GM23338 (cell line): Measurements from ENCODE around the gene POLE. TPM values are rescaled to one million over a fixed set of nuclear protein-coding genes. Genes with fewer than 3 reads are reported as not detected.

Source experiments
- ATAC-seq: fragments of 200-7000 bp; cut with Tn5 transposase; 3 replicates; pipeline ENCODE4 v1.9.1; 2020
- DNase-seq: peaks from one replicate; pipeline ENCODE4 v3.0.0-alpha.2; 2015; ENCODE audit warnings: low spot score
- H2AFZ ChIP-seq: fragments of 200-600 bp; sonication (generic); 2 replicates; pipeline ENCODE4 v1.8.0; 2016; ENCODE audit warnings: antibody characterized with exemption, mild to moderate bottlenecking, moderate library complexity
- H3F3A ChIP-seq: fragments of 200-600 bp; sonication (generic); replicated peaks from 2 replicates; pipeline ENCODE4 v1.8.0; 2017; ENCODE audit warnings: antibody characterized with exemption, mixed run types, low read depth
- H3K27ac ChIP-seq: fragments of 200-600 bp; sonication (generic); 2 replicates; pipeline ENCODE4 v1.6.1; 2016; ENCODE audit warnings: low read depth
- H3K27me3 ChIP-seq: fragments of 200-600 bp; sonication (generic); 2 replicates; pipeline ENCODE4 v1.8.0; 2016; ENCODE audit warnings: mild to moderate bottlenecking, mixed run types, moderate library complexity; ENCODE audit not compliant: insufficient read depth
- H3K36me3 ChIP-seq: fragments of 200-600 bp; sonication (generic); 2 replicates; pipeline ENCODE4 v1.8.0; 2016; ENCODE audit warnings: mild to moderate bottlenecking; ENCODE audit not compliant: insufficient read depth
- H3K4me1 ChIP-seq: fragments of 200-600 bp; sonication (generic); 2 replicates; pipeline ENCODE4 v1.8.0; 2016; ENCODE audit warnings: mild to moderate bottlenecking, moderate library complexity; ENCODE audit not compliant: insufficient read depth
- H3K4me2 ChIP-seq: fragments of 200-600 bp; sonication (generic); 2 replicates; pipeline ENCODE4 v1.7.1; 2017; ENCODE audit warnings: mixed run types
- H3K4me3 ChIP-seq: fragments of 200-600 bp; sonication (generic); 2 replicates; pipeline ENCODE4 v1.6.1; 2016; ENCODE audit warnings: mixed run types
- H3K79me2 ChIP-seq: fragments of 200-600 bp; sonication (generic); replicated peaks from 2 replicates; pipeline ENCODE4 v1.8.0; 2017; ENCODE audit warnings: mild to moderate bottlenecking; ENCODE audit not compliant: insufficient read depth
- H3K9me2 ChIP-seq: fragments of 200-600 bp; sonication (generic); 2 replicates; pipeline ENCODE4 v1.8.0; 2017; ENCODE audit not compliant: insufficient read depth
- H4K20me1 ChIP-seq: fragments of 200-600 bp; sonication (generic); replicated peaks from 2 replicates; pipeline ENCODE4 v1.8.0; 2017; ENCODE audit warnings: mild to moderate bottlenecking; ENCODE audit not compliant: insufficient read depth
- H3K27ac Mint-ChIP-seq: 2 replicates; pipeline ENCODE4 v1.8.0; 2020; ENCODE audit warnings: inconsistent platforms, mild to moderate bottlenecking, moderate library complexity, mixed read lengths
- H3K27me3 Mint-ChIP-seq: 3 replicates; pipeline ENCODE4 v1.8.0; 2022; ENCODE audit warnings: low read depth, mild to moderate bottlenecking, moderate library complexity, mixed read lengths, inconsistent platforms; ENCODE audit not compliant: insufficient read depth, poor library complexity
- H3K36me3 Mint-ChIP-seq: 3 replicates; pipeline ENCODE4 v1.8.0; 2021; ENCODE audit warnings: low read depth, mild to moderate bottlenecking, inconsistent platforms, moderate library complexity, mixed read lengths
- H3K4me1 Mint-ChIP-seq: 3 replicates; pipeline ENCODE4 v1.8.0; 2020; ENCODE audit warnings: mild to moderate bottlenecking, inconsistent platforms, mixed read lengths
- H3K4me3 Mint-ChIP-seq: 3 replicates; pipeline ENCODE4 v1.8.0; 2021; ENCODE audit warnings: moderate library complexity, mild to moderate bottlenecking, inconsistent platforms, mixed read lengths
- H3K9me3 Mint-ChIP-seq: 3 replicates; pipeline ENCODE4 v1.8.0; 2020; ENCODE audit warnings: moderate library complexity, mild to moderate bottlenecking, inconsistent platforms, mixed read lengths
- CREB1 ChIP-seq: fragments of 250-450 bp; sonication (Bioruptor Pico); IDR thresholded peaks from 2 replicates; pipeline ENCODE4 v1.5.0; 2020; ENCODE audit warnings: low read depth, mild to moderate bottlenecking, moderate library complexity
- CTCF ChIP-seq, 2 experiments: fragments of 200-600 bp in 1 of 2; sonication (generic) in 1 of 2; conservative IDR thresholded peaks; 2 replicates each; pipeline versions ENCODE4 v1.5.1 to v1.6.1; 2016 to 2017; ENCODE audit warnings: antibody characterized with exemption in 2 of 2, low read depth in 2 of 2, mild to moderate bottlenecking in 2 of 2, moderate library complexity in 1 of 2
- ETS1 ChIP-seq: IDR thresholded peaks from 2 replicates; pipeline ENCODE4 v1.6.1; 2016; ENCODE audit warnings: antibody characterized with exemption
- EZH2 ChIP-seq: fragments of 200-600 bp; sonication (generic); IDR thresholded peaks from one replicate; pipeline ENCODE4 v1.8.0; 2017; ENCODE audit warnings: antibody characterized with exemption, mild to moderate bottlenecking, low read depth; ENCODE audit not compliant: unreplicated experiment
- EZH2phosphoT487 ChIP-seq: fragments of 200-600 bp; sonication (generic); IDR thresholded peaks from one replicate; pipeline ENCODE4 v1.8.1; 2018; ENCODE audit warnings: antibody characterized with exemption; ENCODE audit not compliant: unreplicated experiment
- JUNB ChIP-seq: IDR thresholded peaks from one replicate; pipeline ENCODE4 v1.6.1; 2016; ENCODE audit warnings: antibody characterized with exemption; ENCODE audit not compliant: unreplicated experiment
- POLR2AphosphoS5 ChIP-seq: IDR thresholded peaks from 2 replicates; pipeline ENCODE4 v1.6.1; 2016; ENCODE audit warnings: antibody characterized with exemption, low read depth
- REST ChIP-seq: IDR thresholded peaks from one replicate; pipeline ENCODE4 v1.6.1; 2018; ENCODE audit warnings: antibody characterized with exemption; ENCODE audit not compliant: unreplicated experiment
- STAT1 ChIP-seq: IDR thresholded peaks from one replicate; pipeline ENCODE4 v1.6.1; 2016; ENCODE audit warnings: antibody characterized with exemption; ENCODE audit not compliant: unreplicated experiment
- ZNF114 ChIP-seq: fragments of 250-450 bp; sonication (Bioruptor Pico); IDR thresholded peaks from 2 replicates; pipeline ENCODE4 v1.5.0; 2020; ENCODE audit warnings: mild to moderate bottlenecking, moderate library complexity
- polyA plus RNA-seq: library from polyadenylated mRNA; unstranded; fragments of >200 nt; fragmentation: Nextera tagmentation; extraction: Ambion mirVana; gene quantifications from 2 replicates; pipeline ENCODE4 v1.2.1, GENCODE V29; 2016
- total RNA-seq: library from RNA; depleted of rRNA; stranded (reverse); fragments of >200 nt; shearing (Covaris generic); gene quantifications from 2 replicates; pipeline ENCODE4 v1.2.3, GENCODE V29; 2014

POLE gene
- total and polyA plus RNA-seq, 2 experiments from 2014 or later: 33.6 to 125 TPM

GRCh38 chr12:132580701-132581292 lies 106.3 kb downstream of the POLE start:
- no peak overlapping the region for H3K4me2 ChIP-seq
- H3K4me3 ChIP-seq: no peak overlapping the region
- Mint-ChIP-seq H3K27ac (no peak overlapping the region), H3K9me3 (peaks cover 3% of the 10 kb centered on the region; the same call in 1 of the 3 replicates), H3K4me3 (no peak overlapping the region), H3K36me3 (peaks cover 29% of the 10 kb centered on the region), H3K4me1 (peaks cover 7% of the 10 kb centered on the region), H3K27me3 (peaks cover 48% of the 10 kb centered on the region)
- ATAC-seq (no peak), DNase-seq (no peak)
- no peak overlapping the region for H2AFZ ChIP-seq
- no peak overlapping the region for H3K27ac ChIP-seq
- TF ChIP-seq POLR2AphosphoS5: no peak
- TF ChIP-seq STAT1: no peak
- no peak for TF ChIP-seq ZNF114 (CRISPR knock-in tag)
- peaks cover 18% of the 10 kb centered on the region for H4K20me1 ChIP-seq
- peaks cover 24% of the 10 kb centered on the region for H3K27me3 ChIP-seq
- no peaks in the 10 kb centered on the region for H3K9me2 ChIP-seq
- peaks cover 17% of the 10 kb centered on the region for H3F3A ChIP-seq
- H3K4me1 ChIP-seq: peaks cover 7% of the 10 kb centered on the region
- no peaks in the 10 kb centered on the region for H3K36me3 ChIP-seq
- H3K79me2 ChIP-seq: no peaks in the 10 kb centered on the region

GRCh38 chr12:132579744-132580143 lies 107.4 kb downstream of the POLE start:
- no peaks in the 10 kb centered on the region for H3K9me2 ChIP-seq
- Mint-ChIP-seq H3K27me3 (peaks cover 43% of the 10 kb centered on the region), H3K27ac (no peak overlapping the region), H3K9me3 (peaks cover 3% of the 10 kb centered on the region; the same call in 1 of the 3 replicates), H3K4me3 (no peak overlapping the region), H3K4me1 (peaks cover 7% of the 10 kb centered on the region), H3K36me3 (peaks cover 39% of the 10 kb centered on the region)
- ATAC-seq (no peak), DNase-seq (no peak)
- H3K79me2 ChIP-seq: no peaks in the 10 kb centered on the region
- H3K36me3 ChIP-seq: no peaks in the 10 kb centered on the region
- peaks cover 13% of the 10 kb centered on the region for H3K27me3 ChIP-seq
- H3K4me1 ChIP-seq: peaks cover 7% of the 10 kb centered on the region
- H3F3A ChIP-seq: peaks cover 20% of the 10 kb centered on the region
- H3K4me3 ChIP-seq: no peak overlapping the region
- no peak overlapping the region for H2AFZ ChIP-seq
- no peak overlapping the region for H3K27ac ChIP-seq
- no peak overlapping the region for H3K4me2 ChIP-seq
- peaks cover 27% of the 10 kb centered on the region for H4K20me1 ChIP-seq
- TF ChIP-seq CREB1 (CRISPR knock-in tag) (no peak), REST (no peak), ZNF114 (CRISPR knock-in tag) (no peak), CTCF (conservative IDR thresholded peaks at IDR 0.05; ENCODE audit: low read depth in 2 of 2) (no peak), JUNB (no peak), STAT1 (no peak), EZH2phosphoT487 (no peak), POLR2AphosphoS5 (no peak), EZH2 (no peak), ETS1 (no peak)
